ENCODE data around the gene ARL11. TPM values are rescaled to one million over a fixed set of nuclear protein-coding genes. Genes with fewer than 3 reads are reported as not detected.

The ARL11 gene
- total RNA-seq, 4 donors from 2014 or later = 1.5 to 6.1 (median 2.8) TPM; not detected in 1

DNA sequence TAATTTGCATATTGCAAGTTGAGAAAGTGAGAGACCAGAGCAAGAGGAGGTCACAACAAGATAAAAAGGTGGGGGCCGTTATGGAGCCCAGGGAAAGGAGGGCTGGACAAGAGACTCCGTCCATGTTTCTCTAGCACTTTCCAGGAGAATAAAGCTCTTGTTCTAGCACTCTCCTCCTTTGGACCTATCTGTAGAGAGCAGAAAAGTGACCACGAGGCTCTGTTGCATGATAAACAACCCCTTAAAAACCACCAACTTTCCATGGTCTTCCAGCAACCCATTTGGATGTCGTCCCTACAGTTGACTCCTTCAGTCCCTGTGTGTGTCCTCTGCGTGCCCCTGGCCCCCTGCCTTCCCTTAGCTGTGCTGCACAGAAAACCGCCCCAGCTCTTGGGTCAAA lies 4.1 kb upstream of the ARL11 start:
- TF ChIP-seq, protein P1, sequence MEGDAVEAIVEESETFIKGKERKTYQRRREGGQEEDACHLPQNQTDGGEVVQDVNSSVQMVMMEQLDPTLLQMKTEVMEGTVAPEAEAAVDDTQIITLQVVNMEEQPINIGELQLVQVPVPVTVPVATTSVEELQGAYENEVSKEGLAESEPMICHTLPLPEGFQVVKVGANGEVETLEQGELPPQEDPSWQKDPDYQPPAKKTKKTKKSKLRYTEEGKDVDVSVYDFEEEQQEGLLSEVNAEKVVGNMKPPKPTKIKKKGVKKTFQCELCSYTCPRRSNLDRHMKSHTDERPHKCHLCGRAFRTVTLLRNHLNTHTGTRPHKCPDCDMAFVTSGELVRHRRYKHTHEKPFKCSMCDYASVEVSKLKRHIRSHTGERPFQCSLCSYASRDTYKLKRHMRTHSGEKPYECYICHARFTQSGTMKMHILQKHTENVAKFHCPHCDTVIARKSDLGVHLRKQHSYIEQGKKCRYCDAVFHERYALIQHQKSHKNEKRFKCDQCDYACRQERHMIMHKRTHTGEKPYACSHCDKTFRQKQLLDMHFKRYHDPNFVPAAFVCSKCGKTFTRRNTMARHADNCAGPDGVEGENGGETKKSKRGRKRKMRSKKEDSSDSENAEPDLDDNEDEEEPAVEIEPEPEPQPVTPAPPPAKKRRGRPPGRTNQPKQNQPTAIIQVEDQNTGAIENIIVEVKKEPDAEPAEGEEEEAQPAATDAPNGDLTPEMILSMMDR (IDR thresholded peaks at IDR 0.05; ENCODE audit: low read depth) = no peak

DNA sequence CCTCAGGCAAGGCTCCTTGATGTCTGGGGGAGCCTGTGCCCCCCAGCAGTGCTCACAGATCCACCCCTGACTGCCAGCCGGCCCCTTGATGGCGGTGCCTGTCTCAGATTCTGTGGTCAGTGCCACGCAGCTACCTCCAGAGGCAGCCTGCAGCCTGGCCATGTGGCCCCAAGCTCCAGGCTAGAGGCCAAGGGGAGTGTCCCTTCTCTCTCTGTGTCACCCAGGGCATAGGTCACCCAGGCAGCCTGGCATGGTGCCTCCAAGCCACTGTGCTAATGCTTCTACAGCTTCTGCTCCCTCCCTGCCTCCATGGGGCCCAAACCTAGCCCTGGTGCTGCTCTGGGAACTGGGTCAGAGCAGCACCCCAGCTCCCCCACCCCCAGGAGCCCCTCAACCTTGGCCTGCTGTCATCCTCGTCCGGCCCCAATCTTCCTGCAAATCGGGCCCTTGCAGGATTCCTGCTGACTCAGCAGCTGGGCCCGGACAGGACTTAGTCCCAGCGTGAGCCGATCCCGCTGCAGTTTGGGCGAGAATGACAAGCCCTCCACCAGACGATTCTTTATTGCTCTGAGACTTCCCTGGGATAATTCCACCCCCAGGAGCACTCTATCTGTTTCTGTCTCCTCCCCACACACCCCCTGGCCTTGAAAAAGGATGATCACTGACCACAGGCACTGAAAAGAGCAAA lies 2.8 kb upstream of the ARL11 start:
- TF ChIP-seq, protein P1 (IDR thresholded peaks at IDR 0.05; ENCODE audit: low read depth) = no peak

DNA sequence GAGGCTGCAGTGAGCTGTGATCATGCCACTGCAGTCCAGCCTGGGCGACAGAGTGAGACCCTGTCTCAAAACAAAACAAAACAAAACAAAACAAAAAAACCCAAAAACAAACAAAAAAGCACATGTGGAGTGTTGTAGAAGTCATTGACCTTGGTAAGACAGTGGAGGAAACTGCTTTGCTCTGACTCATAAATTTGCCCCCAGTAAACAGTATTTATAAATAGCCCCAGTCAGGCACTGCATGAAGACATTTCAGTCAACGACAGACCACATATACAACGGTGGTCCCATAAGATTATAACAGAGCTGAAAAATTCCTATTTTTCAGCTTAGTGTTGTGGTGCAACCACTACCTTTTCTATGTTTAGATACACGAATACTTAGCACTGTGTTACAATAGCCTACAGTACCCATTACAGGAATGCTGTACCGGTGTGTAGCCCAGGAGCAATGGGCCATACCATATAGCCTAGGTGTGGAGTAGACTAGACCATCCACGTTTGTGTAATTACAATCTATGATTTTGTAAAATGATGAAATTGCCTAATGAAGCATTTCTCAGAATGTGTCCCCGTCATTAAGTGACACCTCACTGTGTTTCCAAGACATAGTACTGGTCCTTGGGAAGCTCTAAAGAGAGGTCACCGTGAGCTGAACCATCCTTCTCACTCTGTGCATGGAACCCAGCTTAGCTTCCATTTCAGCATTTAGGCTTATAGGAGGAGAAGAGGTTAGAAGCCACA lies 1.1 kb downstream of the ARL11 start:
- TF ChIP-seq, protein P1 (IDR thresholded peaks at IDR 0.05; ENCODE audit: low read depth) = no peak

DNA sequence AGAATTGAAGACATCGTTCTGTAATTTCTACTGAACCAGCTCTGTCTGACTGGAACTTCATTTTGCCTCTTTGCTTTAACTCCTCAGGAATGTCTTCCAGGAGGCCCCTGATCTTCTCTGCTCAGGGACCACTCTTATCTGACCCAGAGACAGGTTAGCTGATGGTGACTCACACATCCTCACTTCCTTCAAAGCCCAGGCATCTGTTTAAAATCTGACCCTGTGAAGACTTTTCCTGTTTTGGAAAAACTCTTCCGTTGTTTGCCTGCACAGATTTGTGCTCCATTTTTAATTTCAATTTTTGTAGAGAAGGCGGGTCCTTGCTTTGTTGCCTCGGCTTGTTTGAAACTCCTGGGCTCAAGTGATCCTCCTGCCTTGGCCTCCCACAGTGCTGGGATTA lies 1.6 kb downstream of the ARL11 start:
- TF ChIP-seq, protein P1 (IDR thresholded peaks at IDR 0.05; ENCODE audit: low read depth) = no peak

DNA sequence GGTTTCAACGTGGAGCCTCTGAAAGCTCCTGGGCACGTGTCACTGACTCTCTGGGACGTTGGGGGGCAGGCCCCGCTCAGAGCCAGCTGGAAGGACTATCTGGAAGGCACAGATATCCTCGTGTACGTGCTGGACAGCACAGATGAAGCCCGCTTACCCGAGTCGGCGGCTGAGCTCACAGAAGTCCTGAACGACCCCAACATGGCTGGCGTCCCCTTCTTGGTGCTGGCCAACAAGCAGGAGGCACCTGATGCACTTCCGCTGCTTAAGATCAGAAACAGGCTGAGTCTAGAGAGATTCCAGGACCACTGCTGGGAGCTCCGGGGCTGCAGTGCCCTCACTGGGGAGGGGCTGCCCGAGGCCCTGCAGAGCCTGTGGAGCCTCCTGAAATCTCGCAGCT lies 2.3 kb downstream of the ARL11 start:
- TF ChIP-seq, protein P1 (IDR thresholded peaks at IDR 0.05; ENCODE audit: low read depth) = no peak

DNA sequence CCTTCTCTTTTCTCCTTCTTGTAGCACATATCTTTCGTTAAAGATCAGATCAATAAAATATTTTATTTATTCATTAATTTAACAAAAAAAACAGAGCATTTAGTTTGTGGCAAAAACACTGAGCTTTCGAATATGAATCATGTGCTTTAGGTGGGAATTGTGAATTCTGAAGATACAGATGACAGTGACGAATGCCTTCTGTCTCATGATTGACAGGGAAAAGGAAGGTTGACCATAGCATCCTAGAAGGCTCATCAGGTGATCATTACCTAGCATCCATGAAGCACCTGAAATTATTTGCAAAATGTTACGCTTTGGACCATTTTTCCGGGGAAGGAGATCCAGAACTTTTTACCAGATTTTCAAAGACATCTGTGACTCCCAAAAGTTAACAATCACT lies 3.8 kb downstream of the ARL11 start:
- TF ChIP-seq, protein P1 (IDR thresholded peaks at IDR 0.05; ENCODE audit: low read depth) = no peak

DNA sequence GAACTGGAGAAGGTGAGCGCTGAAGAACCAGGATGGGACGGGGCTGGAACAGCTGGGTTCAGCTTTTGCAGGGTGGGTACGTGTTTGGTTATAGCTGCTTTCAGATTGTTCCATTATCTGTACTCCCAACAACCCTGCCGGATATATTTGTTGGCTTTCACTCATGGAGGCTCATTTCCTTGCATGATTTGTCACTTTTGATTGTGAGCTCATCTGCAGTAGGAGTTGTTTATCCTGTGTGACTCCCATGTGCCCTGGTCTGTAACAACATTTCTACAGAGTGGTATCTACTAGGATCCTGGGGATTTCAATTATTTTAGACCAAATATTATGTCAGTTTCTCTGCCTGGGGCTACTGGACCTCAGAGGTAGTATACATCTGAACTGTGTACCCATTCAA lies 5.4 kb downstream of the ARL11 start:
- TF ChIP-seq, protein P1 (IDR thresholded peaks at IDR 0.05; ENCODE audit: low read depth) = no peak
